ENCODE results near the gene ZNF99.

DNA sequence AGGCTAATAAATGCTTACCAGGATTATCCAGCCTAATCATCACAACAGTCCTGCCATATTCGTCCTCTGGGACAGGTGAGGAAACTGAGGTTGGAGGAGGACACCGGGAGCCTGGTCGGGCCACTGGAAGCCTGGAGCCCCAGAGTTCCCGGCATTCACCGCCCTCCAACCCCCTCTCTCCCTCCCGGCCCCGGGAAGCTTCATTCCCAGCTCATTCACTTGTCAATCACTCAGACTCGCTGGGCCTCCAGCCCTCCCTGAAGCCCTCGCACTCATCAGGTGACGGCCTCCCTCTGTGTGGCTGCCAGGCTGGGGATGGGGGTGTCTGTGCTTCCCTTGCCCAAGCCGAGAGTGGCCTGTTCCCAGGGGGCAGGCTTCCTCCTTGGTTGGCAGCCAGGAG lies 22.5 kb upstream of the ZNF99 start:
- TF ChIP-seq, protein P1, sequence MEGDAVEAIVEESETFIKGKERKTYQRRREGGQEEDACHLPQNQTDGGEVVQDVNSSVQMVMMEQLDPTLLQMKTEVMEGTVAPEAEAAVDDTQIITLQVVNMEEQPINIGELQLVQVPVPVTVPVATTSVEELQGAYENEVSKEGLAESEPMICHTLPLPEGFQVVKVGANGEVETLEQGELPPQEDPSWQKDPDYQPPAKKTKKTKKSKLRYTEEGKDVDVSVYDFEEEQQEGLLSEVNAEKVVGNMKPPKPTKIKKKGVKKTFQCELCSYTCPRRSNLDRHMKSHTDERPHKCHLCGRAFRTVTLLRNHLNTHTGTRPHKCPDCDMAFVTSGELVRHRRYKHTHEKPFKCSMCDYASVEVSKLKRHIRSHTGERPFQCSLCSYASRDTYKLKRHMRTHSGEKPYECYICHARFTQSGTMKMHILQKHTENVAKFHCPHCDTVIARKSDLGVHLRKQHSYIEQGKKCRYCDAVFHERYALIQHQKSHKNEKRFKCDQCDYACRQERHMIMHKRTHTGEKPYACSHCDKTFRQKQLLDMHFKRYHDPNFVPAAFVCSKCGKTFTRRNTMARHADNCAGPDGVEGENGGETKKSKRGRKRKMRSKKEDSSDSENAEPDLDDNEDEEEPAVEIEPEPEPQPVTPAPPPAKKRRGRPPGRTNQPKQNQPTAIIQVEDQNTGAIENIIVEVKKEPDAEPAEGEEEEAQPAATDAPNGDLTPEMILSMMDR (IDR thresholded peaks at IDR 0.05), result no peak
- no peak for TF ChIP-seq POLR2A (IDR thresholded peaks at IDR 0.05)

Data from heart left ventricle (tissue), 13 donors.